IMR-90 (cell line): ENCODE measurements around the gene ALDH8A1. TPM values are rescaled to one million over a fixed set of nuclear protein-coding genes. Genes with fewer than 3 reads are reported as not detected.

Experiments
- ATAC-seq: fragments of 200-7000 bp; cut with Tn5 transposase; 2 replicates; pipeline ENCODE4 v1.9.1; 2020; ENCODE audit warnings: low read depth, mild to moderate bottlenecking, moderate library complexity
- BruUV-seq: library from RNA; stranded (reverse); fragments of 400-500 nt; replicated peaks from 2 replicates; lab custom pipeline; 2021; lab: Mats Ljungman, UMichigan
- CTCF ChIA-PET: fragments of 300-600 bp; formaldehyde crosslinking; extraction: SDS; loops from one replicate; lab custom pipeline; 2021; ENCODE audit warnings: antibody characterized with exemption; lab: Yijun Ruan, JAX
- POLR2A ChIA-PET: fragments of 300-600 bp; sonication (Branson Sonifier 250); formaldehyde crosslinking; loops from one replicate; lab custom pipeline; 2022; ENCODE audit warnings: antibody characterized with exemption; ENCODE audit not compliant: unreplicated experiment; lab: Charles Lee
- DNase-seq: peaks from one replicate; pipeline ENCODE4 v3.0.0; 2013
- H2AFZ ChIP-seq: replicated peaks from 2 replicates; pipeline ENCODE3; 2013; ENCODE audit warnings: low read length, mild to moderate bottlenecking; ENCODE audit not compliant: poor library complexity
- H2AK5ac ChIP-seq: 2 replicates; pipeline ENCODE4 v1.6.1; 2013; ENCODE audit warnings: low read depth, low read length, inconsistent platforms
- H2AK9ac ChIP-seq: replicated peaks from 2 replicates; pipeline ENCODE3; 2013; ENCODE audit warnings: mild to moderate bottlenecking, low read depth, low read length, moderate library complexity; ENCODE audit not compliant: poor library complexity
- H2BK120ac ChIP-seq: 2 replicates; pipeline ENCODE4 v1.6.1; 2013; ENCODE audit warnings: low read depth, low read length, inconsistent platforms
- H2BK15ac ChIP-seq: 3 replicates; pipeline ENCODE4 v1.6.1; 2013; ENCODE audit warnings: low read depth, low read length, inconsistent platforms
- H2BK20ac ChIP-seq: 2 replicates; pipeline ENCODE4 v1.6.1; 2013; ENCODE audit warnings: low read depth, mild to moderate bottlenecking, inconsistent platforms, low read length, moderate library complexity
- H2BK5ac ChIP-seq: 2 replicates; pipeline ENCODE4 v1.6.1; 2013; ENCODE audit warnings: mild to moderate bottlenecking, low read depth, low read length, inconsistent platforms; ENCODE audit not compliant: poor library complexity, severe bottlenecking
- H3K14ac ChIP-seq: replicated peaks from 2 replicates; pipeline ENCODE4 v1.6.1; 2013; ENCODE audit warnings: low read depth, low read length, inconsistent platforms
- H3K18ac ChIP-seq: 2 replicates; pipeline ENCODE4 v1.6.1; 2013; ENCODE audit warnings: low read depth, low read length, control low read depth
- H3K23ac ChIP-seq: 2 replicates; pipeline ENCODE4 v1.6.1; 2013; ENCODE audit warnings: low read depth, low read length, inconsistent platforms
- H3K27ac ChIP-seq: 2 replicates; pipeline ENCODE4 v1.5.1; 2013; ENCODE audit warnings: mild to moderate bottlenecking, control low read depth, low read length; ENCODE audit not compliant: insufficient read depth
- H3K27me3 ChIP-seq: 2 replicates; pipeline ENCODE4 v1.6.1; 2013; ENCODE audit warnings: low read length; ENCODE audit not compliant: control insufficient read depth, insufficient read depth
- H3K36me3 ChIP-seq: 2 replicates; pipeline ENCODE4 v1.6.1; 2013; ENCODE audit warnings: low read length, mixed read lengths; ENCODE audit not compliant: control insufficient read depth, insufficient read depth
- H3K4ac ChIP-seq: 2 replicates; pipeline ENCODE4 v1.6.1; 2013; ENCODE audit warnings: low read depth, low read length, inconsistent platforms
- H3K4me1 ChIP-seq: 2 replicates; pipeline ENCODE4 v1.6.1; 2013; ENCODE audit warnings: low read length, mixed read lengths; ENCODE audit not compliant: control insufficient read depth, insufficient read depth
- H3K4me2 ChIP-seq: 2 replicates; pipeline ENCODE4 v1.6.1; 2013; ENCODE audit warnings: low read depth, mild to moderate bottlenecking, control low read depth, low read length, moderate library complexity
- H3K4me3 ChIP-seq: 2 replicates; pipeline ENCODE4 v1.5.1; 2013; ENCODE audit warnings: low read depth, mild to moderate bottlenecking, control low read depth, low read length, moderate library complexity; ENCODE audit not compliant: insufficient read depth
- H3K56ac ChIP-seq: 2 replicates; pipeline ENCODE4 v1.6.1; 2013; ENCODE audit warnings: low read length, inconsistent platforms; ENCODE audit not compliant: insufficient read depth; ENCODE audit errors: extremely low read depth
- H3K79me1 ChIP-seq, 2 experiments: 2 replicates each; pipeline ENCODE4 v1.6.1; 2013; ENCODE audit warnings: low read length in 2 of 2, inconsistent platforms in 1 of 2, low read depth in 1 of 2
- H3K9ac ChIP-seq: 2 replicates; pipeline ENCODE4 v1.6.1; 2013; ENCODE audit warnings: low read depth, low read length, control low read depth
- H3K9me1 ChIP-seq: 2 replicates; pipeline ENCODE4 v1.6.1; 2013; ENCODE audit warnings: low read length, inconsistent platforms; ENCODE audit not compliant: insufficient read depth
- H3K9me3 ChIP-seq: 2 replicates; pipeline ENCODE4 v1.6.1; 2013; ENCODE audit warnings: low read length; ENCODE audit not compliant: control insufficient read depth, insufficient read depth
- H4K20me1 ChIP-seq: 2 replicates; pipeline ENCODE4 v1.6.1; 2013; ENCODE audit warnings: low read length, inconsistent platforms; ENCODE audit not compliant: insufficient read depth
- H4K5ac ChIP-seq: 2 replicates; pipeline ENCODE4 v1.6.1; 2013; ENCODE audit warnings: mild to moderate bottlenecking, low read depth, low read length, control low read depth
- H4K8ac ChIP-seq, 2 experiments: 2 replicates each; pipeline ENCODE4 v1.6.1; 2013; ENCODE audit warnings: low read depth in 2 of 2, low read length in 2 of 2, control low read depth in 1 of 2, inconsistent platforms in 1 of 2
- H4K91ac ChIP-seq: 2 replicates; pipeline ENCODE4 v1.6.1; 2013; ENCODE audit warnings: low read depth, low read length, inconsistent platforms; ENCODE audit not compliant: insufficient read depth
- BHLHE40 ChIP-seq: fragments of 150-350 bp; IDR thresholded peaks from 2 replicates; pipeline ENCODE4 v1.6.1; 2016; ENCODE audit warnings: mild to moderate bottlenecking, low read depth, low read length
- CEBPB ChIP-seq: IDR thresholded peaks from 2 replicates; pipeline ENCODE4 v1.6.1; 2012; ENCODE audit warnings: low read depth, low read length, improper control_type of control experiment
- CHD1 ChIP-seq: IDR thresholded peaks from 2 replicates; pipeline ENCODE4 v1.6.1; 2012; ENCODE audit warnings: low read depth, low read length, improper control_type of control experiment
- FOS ChIP-seq: fragments of 150-350 bp; IDR thresholded peaks from 2 replicates; pipeline ENCODE4 v1.6.1; 2016; ENCODE audit warnings: low read depth, low read length
- MAFK ChIP-seq: IDR thresholded peaks from 2 replicates; pipeline ENCODE4 v1.6.1; 2012; ENCODE audit warnings: low read depth, low read length, improper control_type of control experiment
- MAZ ChIP-seq: IDR thresholded peaks from 2 replicates; pipeline ENCODE4 v1.6.1; 2012; ENCODE audit warnings: low read depth, mild to moderate bottlenecking, low read length, improper control_type of control experiment, moderate library complexity, borderline replicate concordance
- NFE2L2 ChIP-seq: fragments of 150-350 bp; IDR thresholded peaks from 2 replicates; pipeline ENCODE4 v1.6.1; 2016; ENCODE audit warnings: low read depth, mild to moderate bottlenecking, low read length
- POLR2A ChIP-seq: IDR thresholded peaks from 2 replicates; pipeline ENCODE4 v1.6.1; 2012; ENCODE audit warnings: mild to moderate bottlenecking, low read depth, low read length
- RAD21 ChIP-seq: IDR thresholded peaks from 2 replicates; pipeline ENCODE4 v1.6.1; 2012; ENCODE audit warnings: low read length, improper control_type of control experiment
- RCOR1 ChIP-seq: IDR thresholded peaks from 2 replicates; pipeline ENCODE4 v1.6.1; 2012; ENCODE audit warnings: mild to moderate bottlenecking, low read length, improper control_type of control experiment; ENCODE audit not compliant: insufficient replicate concordance
- RFX5 ChIP-seq: IDR thresholded peaks from 2 replicates; pipeline ENCODE4 v1.8.0; 2012; ENCODE audit warnings: low read depth, mild to moderate bottlenecking, low read length, moderate library complexity
- SMC3 ChIP-seq: fragments of 150-350 bp; IDR thresholded peaks from 2 replicates; pipeline ENCODE4 v1.6.1; 2016; ENCODE audit warnings: low read depth, mild to moderate bottlenecking, antibody characterized with exemption, low read length, moderate library complexity
- dilution Hi-C: fragments of 300-500 bp; cut with HindIII; formaldehyde crosslinking; loops from one replicate; pipeline ENCODE4 v1.14.3; 2018; ENCODE audit warnings: low sequenced_read_pairs; ENCODE audit not compliant: unreplicated experiment
- in situ Hi-C: fragments of 300-500 bp; cut with MboI; formaldehyde crosslinking; loops from 3 replicates; pipeline ENCODE4 v1.14.3; 2019; ENCODE audit warnings: low sequenced_read_pairs, inconsistent platforms, mixed read lengths
- intact Hi-C: fragments of 100-400 bp; cut with micrococcal nuclease; formaldehyde crosslinking; loops from 2 replicates; pipeline ENCODE4 v1.10.0; 2022
- polyA plus RNA-seq, 3 experiments: library from polyadenylated mRNA; depleted of rRNA; stranded (reverse); fragments of >200 nt; gene quantifications; 2 replicates each; pipeline ENCODE4 v1.2.3, GENCODE V29; 2012; ENCODE audit warnings: low replicate concordance in 1 of 3
- total RNA-seq: library from RNA; depleted of rRNA; stranded (reverse); fragments of >200 nt; gene quantifications from 2 replicates; pipeline ENCODE4 v1.2.3, GENCODE V29; 2012
- TF ChIP-seq, protein P1 (sequence below): fragments of 150-350 bp; IDR thresholded peaks from 2 replicates; pipeline ENCODE4 v1.6.1; 2017; ENCODE audit warnings: mild to moderate bottlenecking, antibody characterized with exemption, low read length, low read depth
- TF ChIP-seq, protein P2 (sequence below): conservative IDR thresholded peaks from 2 replicates; pipeline ENCODE4 v1.5.1; 2012; ENCODE audit warnings: mild to moderate bottlenecking, low read depth, low read length, improper control_type of control experiment

Gene ALDH8A1
- total and polyA plus RNA-seq, 2 of the 4 experiments (the other 2 are of a cell fraction), result under 0.01 to 0.15 TPM

DNA sequence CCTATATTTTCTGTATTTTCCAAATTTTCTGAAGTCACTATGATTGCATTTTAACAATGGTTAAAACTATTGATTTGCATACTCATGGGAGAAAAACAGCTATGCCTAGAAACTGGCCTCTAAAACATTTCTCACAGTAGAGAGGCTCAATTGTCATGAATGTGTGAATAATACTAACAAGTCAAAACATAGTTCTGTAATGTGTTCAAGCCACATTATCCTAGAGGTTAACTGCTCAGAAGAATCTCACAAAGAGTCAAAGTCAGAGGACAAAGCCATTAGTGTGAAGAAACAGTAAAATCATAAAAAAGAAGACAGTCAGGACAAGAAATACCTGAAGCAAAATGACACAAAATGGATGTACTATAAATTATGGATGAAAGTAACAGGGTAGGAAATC lies 12.5 kb upstream of the ALDH8A1 start:
- Histone ChIP-seq H2AK5ac (no peak overlapping the region), H2BK120ac (no peak overlapping the region), H3K56ac (no peak overlapping the region), H3K9me3 (peaks cover 4% of the 10 kb centered on the region), H4K8ac (no peak overlapping the region), H3K4me3 (no peak overlapping the region), H3K4ac (no peak overlapping the region), H3K23ac (no peak overlapping the region), H3K36me3 (peaks cover 7% of the 10 kb centered on the region), H3K18ac (no peak overlapping the region), H3K4me2 (no peak overlapping the region), H2BK20ac (no peak overlapping the region), H3K27me3 (no peaks in the 10 kb centered on the region), H4K91ac (no peak overlapping the region), H3K4me1 (no peaks in the 10 kb centered on the region), H2AK9ac (no peak overlapping the region), H3K14ac (no peak overlapping the region), H2AFZ (no peak overlapping the region), H4K20me1 (no peaks in the 10 kb centered on the region), H3K9me1 (no peaks in the 10 kb centered on the region), H2BK5ac (no peak overlapping the region), H4K5ac (no peak overlapping the region), H3K9ac (no peak overlapping the region), H2BK15ac (no peak overlapping the region), H3K79me1 (no peaks in the 10 kb centered on the region), H3K27ac (no peak overlapping the region)
- ChIA-PET CTCF (no interaction called here), POLR2A (no interaction called here)
- BruUV-seq, result no TSS peak
- intact Hi-C loops, result no loop called here
- dilution Hi-C loops, result no loop called here
- TF ChIP-seq SMC3, result no peak
- TF ChIP-seq RAD21, result no peak
- TF ChIP-seq RCOR1, result no peak
- no peak for TF ChIP-seq CEBPB
- TF ChIP-seq CHD1, result no peak
- TF ChIP-seq, protein P1, sequence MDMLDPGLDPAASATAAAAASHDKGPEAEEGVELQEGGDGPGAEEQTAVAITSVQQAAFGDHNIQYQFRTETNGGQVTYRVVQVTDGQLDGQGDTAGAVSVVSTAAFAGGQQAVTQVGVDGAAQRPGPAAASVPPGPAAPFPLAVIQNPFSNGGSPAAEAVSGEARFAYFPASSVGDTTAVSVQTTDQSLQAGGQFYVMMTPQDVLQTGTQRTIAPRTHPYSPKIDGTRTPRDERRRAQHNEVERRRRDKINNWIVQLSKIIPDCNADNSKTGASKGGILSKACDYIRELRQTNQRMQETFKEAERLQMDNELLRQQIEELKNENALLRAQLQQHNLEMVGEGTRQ, result no peak
- TF ChIP-seq NFE2L2, result no peak
- TF ChIP-seq, protein P2, sequence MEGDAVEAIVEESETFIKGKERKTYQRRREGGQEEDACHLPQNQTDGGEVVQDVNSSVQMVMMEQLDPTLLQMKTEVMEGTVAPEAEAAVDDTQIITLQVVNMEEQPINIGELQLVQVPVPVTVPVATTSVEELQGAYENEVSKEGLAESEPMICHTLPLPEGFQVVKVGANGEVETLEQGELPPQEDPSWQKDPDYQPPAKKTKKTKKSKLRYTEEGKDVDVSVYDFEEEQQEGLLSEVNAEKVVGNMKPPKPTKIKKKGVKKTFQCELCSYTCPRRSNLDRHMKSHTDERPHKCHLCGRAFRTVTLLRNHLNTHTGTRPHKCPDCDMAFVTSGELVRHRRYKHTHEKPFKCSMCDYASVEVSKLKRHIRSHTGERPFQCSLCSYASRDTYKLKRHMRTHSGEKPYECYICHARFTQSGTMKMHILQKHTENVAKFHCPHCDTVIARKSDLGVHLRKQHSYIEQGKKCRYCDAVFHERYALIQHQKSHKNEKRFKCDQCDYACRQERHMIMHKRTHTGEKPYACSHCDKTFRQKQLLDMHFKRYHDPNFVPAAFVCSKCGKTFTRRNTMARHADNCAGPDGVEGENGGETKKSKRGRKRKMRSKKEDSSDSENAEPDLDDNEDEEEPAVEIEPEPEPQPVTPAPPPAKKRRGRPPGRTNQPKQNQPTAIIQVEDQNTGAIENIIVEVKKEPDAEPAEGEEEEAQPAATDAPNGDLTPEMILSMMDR, result no peak
- TF ChIP-seq FOS, result no peak
- TF ChIP-seq BHLHE40, result no peak
- no peak for TF ChIP-seq POLR2A
- no peak for TF ChIP-seq MAZ
- TF ChIP-seq RFX5, result no peak
- no peak for TF ChIP-seq MAFK
- in situ Hi-C loops, result no loop called here
- ATAC-seq, result no peak
- DNase-seq, result no peak
